ENCODE measurements around the gene SH3BGRL.
"Not testable (repeated sequence)": the region's sequence is repeated elsewhere in the genome, so short reads cannot be mapped to it uniquely, and the experiment has no call there.

The SH3BGRL gene

DNA sequence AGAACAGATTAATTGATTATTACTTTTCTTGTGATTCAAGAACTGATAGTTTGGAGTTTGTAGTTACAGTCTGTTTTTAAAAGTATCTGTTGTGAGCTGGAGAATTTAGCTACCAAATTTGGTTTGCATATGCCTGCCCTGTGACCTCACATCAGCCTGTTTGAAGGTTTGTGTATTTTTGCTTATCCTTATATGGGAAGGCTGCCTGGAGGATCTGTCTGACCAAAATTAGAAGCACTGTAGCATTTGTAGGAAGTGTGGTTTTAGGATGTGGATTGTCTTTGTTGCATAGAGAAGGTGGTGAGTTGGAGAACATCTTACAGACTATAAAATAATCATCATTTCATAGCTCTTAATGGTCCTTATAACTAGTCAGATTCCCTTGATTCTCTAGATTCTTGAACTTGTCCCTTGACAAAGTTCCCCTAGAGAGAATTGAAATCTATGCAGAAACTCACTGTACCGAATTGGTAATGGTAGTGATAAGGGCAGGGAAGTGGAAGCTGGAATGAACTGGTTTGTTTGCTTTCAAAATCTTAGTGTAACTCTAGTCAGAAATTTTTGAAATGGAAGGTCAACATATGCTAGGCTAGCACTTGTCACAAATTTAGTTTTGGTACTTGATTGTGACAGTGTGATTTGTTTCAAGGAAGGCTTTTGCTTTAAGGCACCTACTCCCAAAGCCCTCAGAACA is 57.3 kb downstream of the SH3BGRL start:
- in situ Hi-C loops (cut with HindIII; ENCODE audit: low sequenced_read_pairs), result no loop called here

DNA sequence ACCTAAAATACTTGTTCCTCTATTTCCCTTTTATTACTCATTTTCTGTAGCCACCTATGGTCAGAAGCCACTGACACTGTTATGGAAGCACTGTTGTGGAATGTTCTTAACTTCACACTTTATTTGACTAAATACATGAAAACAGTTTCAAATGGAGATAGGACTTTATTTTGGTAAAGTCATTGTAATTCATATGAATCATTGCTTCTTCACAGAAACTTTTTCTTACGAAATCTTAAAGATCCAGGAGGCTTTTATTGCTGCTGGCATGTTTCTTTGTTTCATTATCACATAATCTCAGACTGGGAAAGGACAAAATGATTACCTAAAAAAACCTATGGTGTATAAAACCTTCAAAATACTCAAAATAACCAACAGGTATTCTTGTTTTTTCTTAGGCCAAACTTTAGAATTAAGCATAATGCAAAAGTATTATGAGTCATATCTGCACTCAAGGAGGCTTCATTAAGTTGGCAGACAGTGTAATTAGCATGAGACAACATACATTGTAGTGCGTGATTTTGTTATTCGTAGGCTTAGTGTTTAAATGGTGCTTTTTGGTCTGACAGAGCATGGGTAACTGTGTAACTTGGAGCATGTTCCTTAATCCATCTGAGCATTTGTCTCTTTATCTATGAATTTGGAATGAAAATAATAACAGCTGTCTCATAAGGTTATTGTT is 58.0 kb downstream of the SH3BGRL start:
- in situ Hi-C loops (cut with HindIII; ENCODE audit: low sequenced_read_pairs), result no loop called here

DNA sequence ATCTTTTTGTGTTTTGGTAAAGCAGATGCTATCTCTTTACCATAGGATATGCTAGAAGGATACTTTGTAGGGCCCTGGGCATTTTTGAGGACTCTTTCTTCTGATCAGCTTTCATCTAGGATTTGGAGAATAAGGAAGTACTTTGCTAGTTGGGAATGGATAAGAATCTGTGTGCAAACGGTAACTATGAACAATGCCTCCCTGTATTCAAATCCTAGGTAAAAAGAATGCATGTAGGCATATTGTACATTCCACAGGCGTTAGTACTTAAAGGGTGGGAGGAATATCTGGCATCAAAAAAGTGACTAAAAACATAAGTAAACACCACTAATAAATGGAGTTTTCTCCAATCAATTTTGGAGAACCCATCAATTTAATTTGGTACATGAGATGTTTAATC is 59.7 kb downstream of the SH3BGRL start:
- in situ Hi-C loops (cut with HindIII; ENCODE audit: low sequenced_read_pairs), result no loop called here

DNA sequence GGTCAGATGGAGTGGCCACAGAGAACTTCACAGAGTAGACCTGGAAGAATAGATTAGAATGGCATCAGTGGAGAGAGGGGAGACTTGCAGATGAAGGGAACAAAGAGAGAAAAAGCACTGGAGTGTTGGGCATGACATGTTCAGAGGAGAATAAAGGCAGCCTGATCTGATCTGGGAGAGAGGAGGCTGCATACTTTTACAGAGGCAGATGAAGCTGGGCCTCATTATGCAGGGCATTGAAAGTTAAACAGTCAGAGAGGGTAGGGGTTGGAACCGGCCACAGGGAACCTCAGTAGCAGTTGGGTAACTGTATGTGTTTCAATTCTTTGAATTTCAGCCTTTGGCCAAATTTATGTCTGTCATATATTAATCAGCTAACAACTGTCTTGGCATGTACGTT is 61.2 kb downstream of the SH3BGRL start:
- in situ Hi-C loops (cut with HindIII; ENCODE audit: low sequenced_read_pairs), result no loop called here

DNA sequence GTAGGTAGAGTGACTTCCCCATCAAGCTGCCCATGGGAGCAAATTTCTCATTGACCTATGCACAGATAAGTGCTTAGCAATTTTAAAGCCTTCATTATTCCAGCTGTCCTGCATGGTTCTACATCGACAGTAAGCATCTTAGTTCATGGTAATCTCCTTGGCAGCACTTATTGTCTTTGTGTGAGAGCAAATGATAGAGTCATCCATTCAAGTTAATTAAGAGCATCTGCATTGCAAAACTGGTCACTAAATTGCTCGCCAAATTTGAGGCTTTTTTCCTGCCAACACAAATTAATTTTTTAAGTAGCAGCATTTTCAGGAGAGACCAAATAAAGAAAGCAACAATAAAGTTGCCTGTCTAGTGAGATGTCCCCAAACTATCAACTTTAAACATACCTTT is 76.7 kb downstream of the SH3BGRL start:
- in situ Hi-C loops (cut with HindIII; ENCODE audit: low sequenced_read_pairs), result no loop called here

DNA sequence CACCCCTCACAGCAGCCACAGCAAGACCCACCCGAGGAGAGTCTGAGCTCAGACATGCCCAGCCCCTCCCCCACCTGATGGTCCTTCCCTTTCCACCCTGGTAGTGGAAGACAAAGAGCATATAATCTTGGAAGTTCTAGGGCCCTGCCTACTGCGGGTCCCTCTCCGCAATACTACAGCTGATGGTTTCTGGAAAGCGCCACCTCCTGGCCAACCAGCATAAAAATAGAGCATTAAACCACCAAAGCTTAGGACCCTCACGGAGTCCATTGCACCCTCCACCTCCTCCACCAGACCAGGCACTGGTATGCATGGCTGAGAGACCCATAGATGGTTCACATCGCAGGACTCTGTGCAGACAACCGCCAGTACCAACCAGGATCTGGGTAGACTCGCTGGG is 78.2 kb downstream of the SH3BGRL start:
- in situ Hi-C loops (cut with HindIII; ENCODE audit: low sequenced_read_pairs), result no loop called here

DNA sequence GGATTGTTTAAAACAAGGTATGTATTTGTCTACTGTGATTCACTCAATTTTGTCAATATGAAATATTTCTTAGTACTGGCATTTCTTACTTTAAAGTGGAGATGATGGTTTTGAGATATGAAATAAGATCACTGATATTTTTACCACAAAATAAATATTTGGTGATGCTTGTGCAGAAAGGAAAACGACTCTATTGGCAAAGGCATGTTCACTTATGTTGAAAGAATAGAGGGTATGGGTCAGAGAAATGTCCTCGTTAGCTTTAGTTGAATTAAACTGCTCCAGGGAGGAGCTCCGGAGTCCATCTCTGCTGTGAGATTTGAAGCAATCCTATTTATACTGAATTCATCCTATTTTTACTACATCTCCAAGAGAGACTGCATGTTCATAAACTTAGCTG is 84.2 kb downstream of the SH3BGRL start:
- in situ Hi-C loops (cut with HindIII; ENCODE audit: low sequenced_read_pairs), result no loop called here

DNA sequence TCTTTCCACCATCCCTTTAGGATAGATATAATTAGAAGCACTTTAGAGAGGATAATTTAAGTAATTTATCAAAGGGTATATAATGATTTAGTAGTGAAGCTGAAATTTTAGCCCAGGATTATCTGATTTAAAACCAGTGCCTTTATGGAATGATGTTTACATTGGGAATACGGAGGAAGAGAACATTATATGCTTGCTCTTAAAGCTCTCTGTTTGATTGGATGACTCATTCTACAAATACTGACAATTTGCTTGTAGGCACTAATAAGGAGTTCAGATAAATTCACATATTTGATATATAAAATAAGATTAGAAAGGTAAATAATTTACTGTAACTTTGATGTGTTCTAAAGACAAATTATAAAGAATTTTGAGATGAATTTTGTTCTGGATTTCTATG is 84.7 kb downstream of the SH3BGRL start:
- in situ Hi-C loops (cut with HindIII; ENCODE audit: low sequenced_read_pairs), result no loop called here

DNA sequence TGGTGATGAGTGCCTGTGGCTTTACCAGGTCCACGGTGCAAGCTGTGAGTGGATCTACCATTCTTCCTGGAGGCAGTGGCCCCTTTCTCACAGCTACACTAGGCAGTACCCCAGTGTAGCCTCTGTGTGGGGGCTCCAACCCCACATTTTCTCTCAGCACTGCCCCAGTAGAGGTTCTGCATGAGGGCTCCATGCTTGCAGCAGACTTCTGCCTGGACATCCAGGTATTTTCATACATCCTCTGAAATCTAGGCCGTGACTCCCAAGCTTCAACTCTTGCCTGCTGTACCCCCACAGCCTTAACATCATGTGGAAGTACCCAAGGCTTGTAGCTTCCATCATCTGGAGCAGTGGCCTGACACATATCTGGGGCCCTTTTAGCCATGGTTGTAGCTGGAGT is 90.1 kb downstream of the SH3BGRL start:
- in situ Hi-C loops (cut with HindIII; ENCODE audit: low sequenced_read_pairs), result no loop called here

DNA sequence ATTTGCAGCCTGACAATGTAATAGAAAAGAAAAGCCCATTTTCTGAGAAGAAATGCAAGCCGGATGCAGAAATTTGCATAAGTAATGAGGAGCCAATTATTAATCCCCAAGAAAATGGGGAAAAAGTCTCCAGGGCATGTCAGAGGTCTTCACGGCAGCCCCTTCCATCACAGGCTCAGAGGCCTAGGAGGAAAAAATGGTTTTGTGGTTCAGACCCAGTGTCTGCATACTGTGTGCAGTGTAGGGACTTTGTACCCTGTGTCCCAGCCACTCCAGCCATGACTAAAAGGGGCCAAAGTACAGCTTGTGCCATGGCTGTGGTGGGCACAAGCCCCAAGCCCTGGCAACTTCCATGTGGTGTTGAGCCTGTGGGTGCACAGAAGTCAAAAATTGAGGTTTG is 92.2 kb downstream of the SH3BGRL start:
- in situ Hi-C loops (cut with HindIII; ENCODE audit: low sequenced_read_pairs), result no loop called here

DNA sequence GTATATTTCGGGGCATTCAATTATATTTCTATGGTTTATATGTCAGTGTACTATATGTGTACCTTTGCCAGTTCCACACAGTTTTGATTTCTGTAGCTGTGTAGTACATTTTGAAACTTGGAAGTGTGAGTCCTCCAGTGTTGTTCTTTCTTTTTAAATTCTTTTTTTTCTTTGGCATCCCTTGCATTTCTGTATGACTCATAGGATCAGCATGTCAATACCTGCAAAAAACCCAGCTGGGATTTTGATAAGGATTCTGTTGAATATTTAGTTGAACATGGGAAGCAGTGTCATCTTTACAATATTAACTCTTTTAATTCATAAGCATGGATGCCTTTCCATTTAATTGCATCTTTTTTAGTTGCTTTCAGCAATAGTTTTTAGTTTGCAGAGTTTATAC is 100.0 kb downstream of the SH3BGRL start:
- in situ Hi-C loops (cut with HindIII; ENCODE audit: low sequenced_read_pairs), result no loop called here

DNA sequence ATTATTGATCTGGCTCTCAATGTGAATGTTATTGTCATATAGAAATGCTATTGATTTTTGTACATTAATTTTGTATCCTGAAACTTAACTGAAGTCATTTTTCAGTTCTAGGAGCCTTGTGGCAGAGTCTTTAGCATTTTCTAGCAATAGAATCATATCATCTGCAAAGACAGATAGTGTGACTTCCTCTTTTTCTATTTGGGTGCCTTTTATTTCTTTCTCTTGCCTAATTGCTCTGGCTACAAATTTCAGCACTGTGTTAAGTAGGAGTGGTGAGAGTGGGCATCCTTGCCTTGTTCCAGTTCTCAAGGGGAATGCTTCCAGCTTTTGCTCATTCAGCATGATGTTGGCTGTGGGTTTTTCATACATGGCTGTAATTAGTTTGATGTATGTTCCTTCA is 102.7 kb downstream of the SH3BGRL start:
- in situ Hi-C loops (cut with HindIII; ENCODE audit: low sequenced_read_pairs), result no loop called here

DNA sequence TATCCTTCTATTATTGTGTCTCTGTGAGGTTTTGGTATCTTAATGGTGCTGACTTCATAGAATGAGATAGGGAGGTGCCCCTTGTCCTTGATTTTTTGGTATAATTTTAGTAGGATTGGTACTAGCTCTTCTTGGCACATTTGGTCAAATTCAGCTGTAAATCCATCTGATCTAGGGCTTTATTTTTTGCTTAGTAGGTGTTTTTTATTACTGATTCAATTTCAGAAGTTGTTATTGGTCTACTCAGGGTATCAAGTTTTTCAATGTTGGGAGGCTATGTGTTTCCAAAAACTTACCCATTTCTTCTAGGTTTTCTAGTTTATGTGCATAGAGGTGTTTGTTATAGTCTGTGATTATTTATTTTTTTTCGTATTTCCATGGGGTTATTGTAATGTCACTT is 103.3 kb downstream of the SH3BGRL start:
- in situ Hi-C loops (cut with HindIII; ENCODE audit: low sequenced_read_pairs), result no loop called here

DNA sequence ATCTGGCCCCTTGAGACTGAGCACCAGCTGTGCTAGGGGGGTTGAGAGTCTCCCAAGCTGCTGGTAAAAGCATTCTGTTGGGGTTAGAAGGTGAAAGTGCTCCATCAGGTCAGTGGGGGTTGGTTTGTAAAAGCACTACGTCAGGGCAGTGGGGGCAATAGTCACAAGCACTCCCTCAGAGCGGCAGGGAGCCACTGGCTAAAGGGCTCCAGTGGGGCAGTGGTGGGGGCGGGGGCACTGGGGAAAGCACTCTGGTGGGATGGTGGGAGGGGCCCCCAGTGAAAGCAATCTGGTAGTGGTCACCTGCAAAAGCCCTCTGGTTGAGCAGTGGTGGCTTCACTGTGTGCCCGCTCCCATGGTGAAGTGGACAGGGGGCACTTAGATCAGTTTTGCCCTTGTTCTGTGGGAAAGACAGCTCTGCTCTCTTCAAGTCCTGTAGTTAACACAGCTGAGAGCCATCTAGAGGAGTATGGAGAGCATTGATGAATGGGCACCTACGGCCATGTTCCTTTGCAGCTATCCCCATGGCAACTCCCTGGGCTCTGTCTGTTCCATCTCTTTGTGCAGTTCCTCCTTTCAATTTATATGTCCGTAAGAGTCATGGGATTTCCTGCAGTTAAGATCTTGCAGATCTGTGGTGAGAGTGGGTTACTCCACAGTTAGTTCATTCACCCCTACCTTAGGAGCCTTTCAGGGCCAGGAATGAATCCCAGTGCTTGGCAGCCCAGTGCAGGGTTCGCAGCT is 106.4 kb downstream of the SH3BGRL start:
- in situ Hi-C loops (cut with HindIII; ENCODE audit: low sequenced_read_pairs), result no loop called here

DNA sequence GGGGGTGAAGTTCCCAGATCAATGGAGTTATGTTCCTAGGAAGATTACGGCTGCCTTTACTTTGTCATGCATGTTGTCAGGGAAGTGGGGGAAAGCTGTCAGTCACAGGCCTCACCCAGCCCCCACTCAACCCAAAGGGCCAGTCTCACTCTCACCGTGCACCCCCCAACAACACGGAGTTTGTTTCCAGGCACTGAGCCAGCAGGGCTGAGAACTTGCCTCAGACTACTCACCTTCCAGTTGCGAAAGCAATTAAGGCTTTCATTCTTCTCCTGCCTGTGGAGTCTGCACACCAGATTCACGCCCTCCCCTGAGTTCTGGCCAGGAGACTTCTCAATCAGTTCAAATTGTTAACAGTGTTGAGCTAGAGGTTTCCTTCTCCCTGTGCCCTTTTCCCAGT is 114.3 kb downstream of the SH3BGRL start:
- in situ Hi-C loops (cut with HindIII; ENCODE audit: low sequenced_read_pairs), result no loop called here

DNA sequence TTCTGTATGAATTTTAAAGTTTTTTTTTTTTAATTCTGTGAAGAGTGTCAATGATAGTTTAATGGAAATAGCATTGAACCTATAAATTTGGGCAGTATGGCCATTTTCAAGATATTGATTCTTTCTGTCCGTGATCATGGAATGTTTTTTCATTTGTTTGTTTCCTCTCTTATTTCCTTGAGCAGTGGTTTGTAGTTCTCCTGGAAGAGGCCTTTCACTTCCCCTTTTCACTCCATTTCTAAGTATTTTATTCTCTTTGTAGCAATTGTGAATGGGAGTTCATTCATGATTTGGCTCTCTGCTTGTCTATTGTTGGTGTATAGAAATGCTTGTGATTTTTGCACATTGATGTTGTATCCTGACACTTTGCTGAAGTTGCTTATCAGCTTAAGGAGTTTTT is 129.8 kb downstream of the SH3BGRL start:
- in situ Hi-C loops (cut with HindIII; ENCODE audit: low sequenced_read_pairs), result not testable (repeated sequence)

DNA sequence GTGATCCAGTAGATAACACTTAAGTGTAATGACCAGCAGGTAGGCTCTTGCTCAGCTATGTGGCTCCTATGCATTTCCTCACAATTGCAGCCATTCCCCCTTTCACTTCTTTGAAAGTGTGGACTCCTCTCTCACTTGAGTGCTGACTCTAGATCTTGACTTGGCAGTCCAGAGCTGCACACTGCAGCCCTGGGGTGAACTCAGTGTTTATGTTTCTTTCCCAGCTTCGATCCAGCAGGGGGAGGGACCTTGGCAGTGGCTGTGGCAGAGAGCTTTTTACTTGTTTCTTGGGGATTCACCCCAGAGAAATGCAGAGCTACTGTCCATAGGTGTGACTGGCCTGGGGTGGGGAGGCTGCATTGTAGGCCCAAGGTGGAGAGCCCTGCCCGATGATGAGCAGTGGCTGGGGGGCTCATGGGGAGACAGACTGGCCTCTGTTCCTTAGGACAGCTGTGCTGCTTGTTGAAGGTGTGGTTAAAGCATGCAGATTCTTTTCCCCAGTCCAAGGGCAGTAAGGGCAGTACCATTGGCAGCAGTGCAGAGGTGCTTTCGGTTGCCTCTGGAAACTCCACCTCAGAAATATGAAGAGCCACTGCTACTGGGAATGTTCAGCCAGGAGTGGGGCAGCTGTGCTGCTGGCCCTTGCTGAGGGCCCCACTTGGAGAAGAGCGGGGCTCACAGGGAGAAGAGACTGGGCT is 134.7 kb downstream of the SH3BGRL start:
- in situ Hi-C loops (cut with HindIII; ENCODE audit: low sequenced_read_pairs), result no loop called here

DNA sequence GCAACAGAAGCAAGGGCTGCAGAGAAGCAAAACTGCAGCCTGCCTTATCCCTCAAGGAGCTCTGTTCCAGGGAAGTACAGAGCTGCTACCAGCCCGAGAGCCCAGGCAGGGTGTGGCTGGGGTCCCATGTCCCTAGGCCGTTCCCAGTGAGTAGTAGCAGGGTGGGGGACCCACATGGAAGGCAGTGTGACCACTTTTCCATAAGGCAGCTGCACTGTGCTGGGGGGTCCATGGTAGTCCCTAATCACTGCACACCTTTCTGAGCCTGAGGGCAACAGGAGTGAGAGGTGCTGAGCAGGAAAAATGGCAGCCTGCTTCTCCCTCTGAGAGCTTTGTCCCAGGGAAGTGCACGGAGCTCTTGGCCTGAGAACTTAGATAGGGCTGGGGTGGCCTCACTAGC is 135.9 kb downstream of the SH3BGRL start:
- in situ Hi-C loops (cut with HindIII; ENCODE audit: low sequenced_read_pairs), result no loop called here

DNA sequence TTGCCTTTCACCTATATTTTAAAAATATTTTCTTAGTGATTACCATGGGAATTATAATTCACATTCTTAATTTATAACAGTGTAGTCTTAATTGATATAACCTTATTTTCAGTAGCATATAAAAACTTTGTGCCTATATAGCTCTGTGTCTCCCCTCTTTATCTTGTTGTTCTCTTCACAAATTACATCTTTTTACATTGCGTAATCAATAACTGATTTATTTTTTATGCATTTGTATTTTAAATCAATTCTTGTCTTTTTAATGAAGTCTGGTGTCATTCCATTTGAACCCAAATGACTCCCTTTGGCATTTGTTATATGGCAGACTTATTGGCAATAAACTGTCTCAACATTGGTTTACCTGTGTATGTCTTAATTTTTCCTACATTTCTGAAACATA is 137.0 kb downstream of the SH3BGRL start:
- in situ Hi-C loops (cut with HindIII; ENCODE audit: low sequenced_read_pairs), result no loop called here

DNA sequence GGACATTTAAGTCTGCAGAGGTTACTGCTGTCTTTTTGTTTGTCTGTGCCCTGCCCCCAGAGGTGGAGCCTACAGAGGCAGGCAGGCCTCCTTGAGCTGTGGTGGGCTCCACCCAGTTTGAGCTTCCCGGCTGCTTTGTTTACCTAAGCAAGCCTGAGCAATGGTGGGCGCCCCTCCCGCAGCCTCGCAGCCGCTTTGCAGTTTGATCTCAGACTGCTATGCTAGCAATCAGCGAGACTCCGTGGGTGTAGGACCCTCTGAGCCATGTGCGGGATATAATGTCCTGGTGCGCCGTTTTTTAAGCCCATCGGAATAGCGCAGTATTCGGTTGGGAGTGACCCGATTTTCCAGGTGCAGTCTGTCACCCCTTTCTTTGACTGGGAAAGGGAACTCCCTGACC is 143.4 kb downstream of the SH3BGRL start:
- in situ Hi-C loops (cut with HindIII; ENCODE audit: low sequenced_read_pairs), result not testable (repeated sequence)

Data from DLD1 (cell line).